Activated CD4-positive, CD25-positive, alpha-beta regulatory T cell (primary cell): ENCODE data around the gene ARID5A.
A peak's percentile ranks its signal among the peaks of the same experiment; 100 is the strongest.
"Not testable (repeated sequence)": the region's sequence is repeated elsewhere in the genome, so short reads cannot be mapped to it uniquely, and the experiment has no call there.

ENCODE experiments used
- DNase-seq, 4 experiments: peaks; one replicate each; lab custom pipeline; 2025; lab: John Stamatoyannopoulos, UW

Gene ARID5A

GRCh38 chr2:96556441-96557330, 20.1 kb downstream of the ARID5A start:
- DNase-seq = peak in 2 of 4 experiments; percentile 27 to 38

- not testable (repeated sequence) for DNase-seq
Measured at GRCh38 chr2:96557421-96557820, 20.9 kb downstream of the ARID5A start.

GRCh38 chr2:96558061-96558460, 21.5 kb downstream of the ARID5A start:
- DNase-seq = no peak

GRCh38 chr2:96558485-96558884, 21.9 kb downstream of the ARID5A start:
- no peak for DNase-seq

- no peak for DNase-seq
Measured at GRCh38 chr2:96564026-96564425, 27.5 kb downstream of the ARID5A start.

GRCh38 chr2:96564563-96564962, 28.0 kb downstream of the ARID5A start:
- DNase-seq = no peak

- DNase-seq = no peak
Measured at GRCh38 chr2:96565111-96565510, 28.6 kb downstream of the ARID5A start.

GRCh38 chr2:96568094-96568493, 31.5 kb downstream of the ARID5A start:
- DNase-seq = no peak

- no peak for DNase-seq
Measured at GRCh38 chr2:96574364-96574763, 37.8 kb downstream of the ARID5A start.

GRCh38 chr2:96575785-96576456, 39.4 kb downstream of the ARID5A start:
- no peak for DNase-seq

GRCh38 chr2:96577501-96577900, 40.9 kb downstream of the ARID5A start:
- no peak for DNase-seq

- DNase-seq = no peak
Measured at GRCh38 chr2:96578731-96579130, 42.2 kb downstream of the ARID5A start.

GRCh38 chr2:96579422-96579821, 42.9 kb downstream of the ARID5A start:
- DNase-seq = no peak

- no peak for DNase-seq
Measured at GRCh38 chr2:96580771-96581170, 44.2 kb downstream of the ARID5A start.

- no peak for DNase-seq
Measured at GRCh38 chr2:96584017-96584416, 47.5 kb downstream of the ARID5A start.

GRCh38 chr2:96587843-96588242, 51.3 kb downstream of the ARID5A start:
- no peak for DNase-seq

GRCh38 chr2:96591054-96591453, 54.5 kb downstream of the ARID5A start:
- no peak for DNase-seq

- DNase-seq = no peak
Measured at GRCh38 chr2:96591494-96591893, 54.9 kb downstream of the ARID5A start.

- DNase-seq = no peak
Measured at GRCh38 chr2:96594282-96594681, 57.7 kb downstream of the ARID5A start.

- no peak for DNase-seq
Measured at GRCh38 chr2:96594691-96595152, 58.2 kb downstream of the ARID5A start.

GRCh38 chr2:96596596-96596995, 60.0 kb downstream of the ARID5A start:
- no peak for DNase-seq

GRCh38 chr2:96599941-96600340, 63.4 kb downstream of the ARID5A start:
- DNase-seq = no peak
